Upper lobe of left lung (tissue), 6 donors: ENCODE data around the gene SH3TC2. TPM values are rescaled to one million over a fixed set of nuclear protein-coding genes. Genes with fewer than 3 reads are reported as not detected.

Source experiments
- ATAC-seq, 2 donors: fragments of 200-7000 bp; cut with Tn5 transposase; one replicate each; pipeline ENCODE4 v1.9.1; 2022; ENCODE audit warnings: mild to moderate bottlenecking in 2 of 2, moderate library complexity in 2 of 2; ENCODE audit not compliant: low FRiP score in 2 of 2
- DNase-seq, 2 donors: peaks; one replicate each; pipeline ENCODE4 v3.0.0-alpha.2; 2019 to 2020
- H3K27ac ChIP-seq, 4 donors: fragments of 200-600 bp; sonication (generic); one replicate each; pipeline ENCODE4 v1.5.1; 2016 to 2019
- H3K27me3 ChIP-seq, 4 donors: fragments of 200-600 bp; sonication (generic); one replicate each; pipeline ENCODE4 v1.5.1; 2017 to 2019
- H3K36me3 ChIP-seq, 4 donors: fragments of 200-600 bp; sonication (generic); one replicate each; pipeline ENCODE4 v1.5.1; 2016 to 2019
- H3K4me1 ChIP-seq, 4 donors: fragments of 200-600 bp; sonication (generic); one replicate each; pipeline ENCODE4 v1.5.1; 2018 to 2019
- H3K4me3 ChIP-seq, 4 donors: fragments of 200-600 bp; sonication (generic); one replicate each; pipeline ENCODE4 v1.5.1; 2017 to 2019; ENCODE audit warnings: mild to moderate bottlenecking in 2 of 4, moderate library complexity in 1 of 4
- H3K9me3 ChIP-seq, 4 donors: fragments of 200-600 bp; sonication (generic); one replicate each; pipeline ENCODE4 v1.5.1; 2018 to 2019
- CTCF ChIP-seq, 6 experiments: fragments of 450-650 bp in 4 of 6; fragments of 200-600 bp in 2 of 6; sonication (generic) in 2 of 6; IDR thresholded peaks; one replicate each; pipeline ENCODE4 v1.5.1; 2016 to 2019; ENCODE audit warnings: antibody characterized with exemption in 6 of 6
- EP300 ChIP-seq, 4 donors: sonication (generic); formaldehyde crosslinking; IDR thresholded peaks; one replicate each; pipeline ENCODE4 v1.5.1; 2017; ENCODE audit warnings: antibody characterized with exemption in 4 of 4, control low read depth in 2 of 4
- POLR2A ChIP-seq, 4 donors: fragments of 450-650 bp; IDR thresholded peaks; one replicate each; pipeline ENCODE4 v1.5.1; 2016 to 2017; ENCODE audit warnings: antibody characterized with exemption in 4 of 4, mild to moderate bottlenecking in 2 of 4
- POLR2AphosphoS5 ChIP-seq, 2 donors: sonication (generic); formaldehyde crosslinking; IDR thresholded peaks; one replicate each; pipeline ENCODE4 v1.5.1; 2017; ENCODE audit warnings: antibody characterized with exemption in 2 of 2
- WGBS, 2 donors: methylation state at CpG; one replicate each; pipeline ENCODE4 v1.1.5; 2017 to 2018; 5-methylcytosine and 5-hydroxymethylcytosine counted together
- total RNA-seq, 6 donors: library from RNA; depleted of rRNA in 4 of 6; stranded (reverse); fragments of >200 nt in 4 of 6; gene quantifications; one replicate each; pipeline versions ENCODE4 v1.1.0 to v1.2.1, GENCODE V29; 2016 to 2021
- donor health status: DM: no; HTN: no; CAD: no; lungs with moderate emphysema.
- donor health status: DM: no; HTN: yes; CAD: no; lungs with severe emphysema.

SH3TC2 gene
- total RNA-seq, 6 donors from 2014 or later: under 0.01 to 3.1 (median 1.2) TPM

GRCh38 chr5:148979083-148979723, 83.7 kb downstream of the SH3TC2 start:
- H3K4me1 ChIP-seq: peaks cover 0 to 25% (median 9%) of the 10 kb centered on the region in 4 donors
- ATAC-seq: peak; percentile 78 to 95
- DNase-seq: peak; percentile 2 to 92
- H3K9me3 ChIP-seq: no peaks in the 10 kb centered on the region
- 73% methylated on average over 7 of the region's 7 CpGs for WGBS, 2 donors
- peak overlapping the region; percentile 70 to 83 (median 78) for H3K27ac ChIP-seq
- H3K4me3 ChIP-seq: no peak overlapping the region
- no peaks in the 10 kb centered on the region for H3K36me3 ChIP-seq
- H3K27me3 ChIP-seq: no peaks in the 10 kb centered on the region
- TF ChIP-seq EP300 (IDR thresholded peaks at IDR 0.05) (peak; percentile 56 to 96 (median 87)), CTCF (IDR thresholded peaks at IDR 0.05) (no peak), POLR2AphosphoS5 (IDR thresholded peaks at IDR 0.05) (peak; percentile 61 to 74), POLR2A (IDR thresholded peaks at IDR 0.05) (peak in 1 of 4 donors; percentile 34)

- Histone ChIP-seq H3K4me3 (no peak overlapping the region), H3K36me3 (no peaks in the 10 kb centered on the region), H3K9me3 (no peaks in the 10 kb centered on the region), H3K27me3 (no peaks in the 10 kb centered on the region), H3K27ac (peak overlapping the region; percentile 70 to 83 (median 78)), H3K4me1 (peaks cover 4 to 27% (median 14%) of the 10 kb centered on the region in 4 donors)
- DNase-seq: peak in 1 of 2 donors; percentile 42
- peak in 1 of 2 donors; percentile 62 for ATAC-seq
- no peak for TF ChIP-seq EP300 (IDR thresholded peaks at IDR 0.05)
- no peak for TF ChIP-seq CTCF (IDR thresholded peaks at IDR 0.05)
- TF ChIP-seq POLR2AphosphoS5 (IDR thresholded peaks at IDR 0.05): no peak
- no peak for TF ChIP-seq POLR2A (IDR thresholded peaks at IDR 0.05)
- WGBS, 2 donors: 73% methylated on average over 7 of the region's 7 CpGs
Measured at GRCh38 chr5:148978370-148979082, 84.3 kb downstream of the SH3TC2 start.

- Histone ChIP-seq H3K36me3 (no peaks in the 10 kb centered on the region), H3K27me3 (no peaks in the 10 kb centered on the region), H3K4me1 (peaks cover 17 to 44% (median 30%) of the 10 kb centered on the region in 4 donors), H3K4me3 (no peak overlapping the region), H3K9me3 (no peaks in the 10 kb centered on the region), H3K27ac (no peak overlapping the region)
- DNase-seq: no peak
- no peak for ATAC-seq
- no peak for TF ChIP-seq POLR2A (IDR thresholded peaks at IDR 0.05)
- no peak for TF ChIP-seq EP300 (IDR thresholded peaks at IDR 0.05)
- no peak for TF ChIP-seq CTCF (IDR thresholded peaks at IDR 0.05)
- TF ChIP-seq POLR2AphosphoS5 (IDR thresholded peaks at IDR 0.05): no peak
- WGBS, 2 donors: 67 to 79% methylated on average over 5 of the region's 5 CpGs
Measured at GRCh38 chr5:148976569-148977381, 86.1 kb downstream of the SH3TC2 start.

- no peak for TF ChIP-seq POLR2A (IDR thresholded peaks at IDR 0.05)
- no peak for TF ChIP-seq CTCF (IDR thresholded peaks at IDR 0.05)
- TF ChIP-seq POLR2AphosphoS5 (IDR thresholded peaks at IDR 0.05): no peak
- no peak for TF ChIP-seq EP300 (IDR thresholded peaks at IDR 0.05)
- Histone ChIP-seq H3K27me3 (no peaks in the 10 kb centered on the region), H3K4me3 (no peak overlapping the region), H3K27ac (no peak overlapping the region), H3K4me1 (peaks cover 20 to 47% (median 32%) of the 10 kb centered on the region in 4 donors), H3K36me3 (no peaks in the 10 kb centered on the region), H3K9me3 (no peaks in the 10 kb centered on the region)
- ATAC-seq: no peak
- no peak for DNase-seq
- 60 to 70% methylated on average over 6 of the region's 6 CpGs for WGBS, 2 donors
Measured at GRCh38 chr5:148974642-148975327, 88.1 kb downstream of the SH3TC2 start.
